GM08714 (cell line): Measurements from ENCODE around the gene OR2A1.
"Not testable (repeated sequence)": the region's sequence is repeated elsewhere in the genome, so short reads cannot be mapped to it uniquely, and the experiment has no call there.

ENCODE experiments used
- H3K4me3 ChIP-seq: fragments of 200-500 bp; sonication (Bioruptor generic); 2 replicates; pipeline ENCODE4 v1.5.1; 2014; ENCODE audit warnings: mild to moderate bottlenecking, low read length, inconsistent platforms

Gene OR2A1

DNA sequence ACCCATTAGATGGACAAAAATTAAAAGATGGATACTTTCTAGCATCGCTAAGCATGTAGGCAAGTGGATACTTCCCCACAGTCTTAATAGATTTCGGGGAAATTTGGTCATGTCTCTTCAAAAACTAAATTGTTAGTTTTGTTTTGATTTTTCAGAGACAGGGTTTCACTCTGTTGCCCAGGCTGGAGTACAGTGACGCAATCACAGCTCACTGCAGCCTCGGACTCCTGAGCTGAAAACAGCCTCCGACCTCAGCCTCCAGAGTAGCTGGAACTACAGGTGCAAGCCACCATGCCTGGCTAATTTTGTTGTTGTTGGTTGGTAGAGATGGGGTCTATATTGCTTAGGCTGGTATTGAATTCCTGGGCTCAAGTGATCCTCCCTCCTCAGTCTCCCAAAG, 13.6 kb downstream of the OR2A1 start:
- not testable (repeated sequence) for H3K4me3 ChIP-seq

DNA sequence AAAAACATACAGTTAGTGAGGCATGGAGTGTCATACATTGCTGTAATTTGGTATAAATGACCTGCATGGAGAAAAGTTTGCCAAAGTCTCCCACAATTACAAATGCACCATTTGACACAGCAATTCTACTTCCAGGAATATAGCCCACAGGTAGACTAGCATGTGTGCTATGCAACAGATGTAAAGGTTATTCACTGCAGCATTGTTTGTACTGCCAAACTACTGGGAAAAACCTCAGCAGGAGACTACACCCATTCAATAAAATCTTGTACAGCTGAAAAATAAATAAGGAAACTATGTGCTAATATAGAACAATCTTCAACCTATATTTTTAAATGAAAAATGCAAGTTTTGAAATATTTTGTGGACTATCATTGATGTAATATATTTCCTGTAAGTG, 17.8 kb downstream of the OR2A1 start:
- not testable (repeated sequence) for H3K4me3 ChIP-seq

- H3K4me3 ChIP-seq = not testable (repeated sequence)
Measured at GRCh38 chr7:144331221-144331995, 19.2 kb downstream of the OR2A1 start.

DNA sequence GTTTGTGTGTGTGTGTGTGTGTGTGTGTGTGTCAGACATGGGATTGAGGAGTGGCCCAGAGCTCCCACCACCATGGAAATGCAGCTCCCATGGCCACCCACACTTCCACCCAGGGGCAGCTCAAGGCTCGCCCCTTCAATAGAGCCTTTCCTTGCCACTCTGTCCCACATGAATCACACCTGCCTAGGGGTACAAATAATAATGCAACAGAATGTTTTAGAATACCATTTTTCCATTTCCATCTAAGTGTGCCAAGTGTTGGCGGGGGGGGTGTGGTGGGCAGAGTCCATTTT, 19.7 kb downstream of the OR2A1 start:
- H3K4me3 ChIP-seq = not testable (repeated sequence)

GRCh38 chr7:144348625-144349024, 36.4 kb downstream of the OR2A1 start:
- H3K4me3 ChIP-seq = not testable (repeated sequence)

DNA sequence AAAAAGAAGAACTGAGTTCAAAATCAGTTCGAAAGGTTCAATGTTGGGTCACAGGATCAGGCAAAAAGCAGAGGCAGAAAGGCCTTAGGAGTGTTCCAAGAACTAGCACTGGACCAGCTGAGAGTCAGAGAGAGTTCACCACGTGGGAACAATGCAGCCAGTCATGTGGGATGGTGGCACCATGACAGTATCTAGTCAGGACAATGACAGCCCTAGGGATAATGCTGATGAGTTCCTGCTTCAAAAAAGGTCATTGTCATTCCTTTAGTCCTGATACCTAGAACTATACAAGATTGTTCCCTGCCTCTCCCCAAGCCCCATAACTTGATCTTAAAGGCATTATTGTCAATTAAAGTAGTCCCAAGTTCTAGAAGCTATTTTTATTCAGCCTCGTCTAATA, 39.4 kb downstream of the OR2A1 start:
- H3K4me3 ChIP-seq = not testable (repeated sequence)

DNA sequence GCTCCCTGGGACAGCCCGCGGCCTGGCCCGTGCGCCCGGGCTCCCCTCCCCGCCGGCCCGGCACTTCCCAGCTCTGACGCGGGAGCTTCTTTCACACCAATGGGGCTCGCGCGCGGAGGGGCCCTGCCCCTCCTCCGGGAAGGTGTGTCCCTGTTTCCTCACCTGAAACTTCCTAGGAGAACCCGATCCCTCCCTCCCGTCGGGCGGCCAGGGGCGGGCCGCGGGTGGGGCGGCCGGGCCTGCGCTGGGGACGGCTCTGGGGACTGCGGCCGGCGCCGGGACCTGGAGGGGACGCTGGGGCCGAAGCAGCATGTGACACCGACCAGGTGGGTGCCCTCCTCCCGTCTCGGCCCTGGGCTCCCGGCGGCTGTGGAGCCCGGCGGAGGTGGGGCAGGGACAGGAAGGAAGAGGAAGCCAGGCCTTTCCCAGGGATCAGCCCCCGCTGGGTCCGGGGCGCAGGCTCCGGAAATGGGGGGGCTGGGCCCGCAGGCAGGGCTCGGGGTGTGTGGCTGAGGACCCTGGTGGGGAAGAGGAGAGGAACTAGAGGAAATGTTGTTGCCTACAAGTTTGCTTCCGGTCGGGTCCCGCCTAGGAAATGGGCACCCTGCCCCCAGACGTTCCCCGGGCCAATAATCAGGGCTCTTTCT, 43.1 kb downstream of the OR2A1 start, which contains the start of gene ARHGEF5:
Gene ARHGEF5, plus strand, starts transcription at position 227 of the 647 bp plus-strand sequence. CDS start 7,268 bp downstream, outside the sequence.
- not testable (repeated sequence) for H3K4me3 ChIP-seq

- not testable (repeated sequence) for H3K4me3 ChIP-seq
Measured at GRCh38 chr7:144356185-144356584, 44.0 kb downstream of the OR2A1 start.

GRCh38 chr7:144356860-144357259, 44.6 kb downstream of the OR2A1 start:
- H3K4me3 ChIP-seq = not testable (repeated sequence)

DNA sequence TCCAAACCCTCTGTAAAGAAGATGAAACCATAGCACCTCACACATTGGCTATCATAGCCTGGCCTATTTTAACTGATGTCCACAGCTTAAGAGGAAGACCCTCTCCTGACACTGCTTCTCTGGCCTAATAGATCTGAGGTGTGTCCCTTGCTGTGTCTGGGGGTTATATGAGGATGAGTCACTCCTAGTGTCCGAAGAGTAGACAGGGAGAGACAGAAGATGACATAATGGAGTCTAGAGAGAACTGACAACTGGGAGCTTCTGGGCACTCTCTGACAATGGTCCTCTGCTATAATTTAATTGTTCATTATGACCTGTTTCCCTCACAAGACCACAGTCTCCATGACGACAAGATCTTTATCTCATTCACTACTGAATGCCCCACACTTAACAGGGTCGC, 49.8 kb downstream of the OR2A1 start:
- H3K4me3 ChIP-seq = not testable (repeated sequence)

GRCh38 chr7:144365523-144365922, 53.3 kb downstream of the OR2A1 start:
- not testable (repeated sequence) for H3K4me3 ChIP-seq

DNA sequence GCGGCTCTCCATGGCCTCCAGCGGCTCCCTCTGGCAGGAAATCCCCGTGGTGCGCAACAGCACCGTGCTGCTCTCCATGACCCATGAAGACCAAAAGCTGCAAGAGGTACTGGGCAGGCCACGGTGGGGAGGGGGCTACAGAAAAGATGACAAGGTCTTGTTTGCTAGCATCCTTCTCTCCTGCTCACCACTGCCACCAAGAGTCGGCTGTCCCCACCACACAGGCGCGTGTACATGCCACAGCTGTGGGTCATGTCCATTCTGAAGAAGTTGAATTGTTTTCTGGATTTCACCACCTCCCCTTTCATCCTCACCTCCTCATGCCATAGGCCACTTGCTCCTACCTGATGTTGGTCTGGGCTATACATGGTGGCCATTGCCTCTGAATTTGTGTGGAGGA, 55.0 kb downstream of the OR2A1 start:
- not testable (repeated sequence) for H3K4me3 ChIP-seq

- H3K4me3 ChIP-seq = not testable (repeated sequence)
Measured at GRCh38 chr7:144369221-144369620, 57.0 kb downstream of the OR2A1 start.
